DMS153 (cell line): ENCODE measurements around the gene CRYBG1.

Experiments
- DNase-seq: peaks from one replicate; lab custom pipeline; 2025; lab: John Stamatoyannopoulos, UW

Gene CRYBG1, protein sequence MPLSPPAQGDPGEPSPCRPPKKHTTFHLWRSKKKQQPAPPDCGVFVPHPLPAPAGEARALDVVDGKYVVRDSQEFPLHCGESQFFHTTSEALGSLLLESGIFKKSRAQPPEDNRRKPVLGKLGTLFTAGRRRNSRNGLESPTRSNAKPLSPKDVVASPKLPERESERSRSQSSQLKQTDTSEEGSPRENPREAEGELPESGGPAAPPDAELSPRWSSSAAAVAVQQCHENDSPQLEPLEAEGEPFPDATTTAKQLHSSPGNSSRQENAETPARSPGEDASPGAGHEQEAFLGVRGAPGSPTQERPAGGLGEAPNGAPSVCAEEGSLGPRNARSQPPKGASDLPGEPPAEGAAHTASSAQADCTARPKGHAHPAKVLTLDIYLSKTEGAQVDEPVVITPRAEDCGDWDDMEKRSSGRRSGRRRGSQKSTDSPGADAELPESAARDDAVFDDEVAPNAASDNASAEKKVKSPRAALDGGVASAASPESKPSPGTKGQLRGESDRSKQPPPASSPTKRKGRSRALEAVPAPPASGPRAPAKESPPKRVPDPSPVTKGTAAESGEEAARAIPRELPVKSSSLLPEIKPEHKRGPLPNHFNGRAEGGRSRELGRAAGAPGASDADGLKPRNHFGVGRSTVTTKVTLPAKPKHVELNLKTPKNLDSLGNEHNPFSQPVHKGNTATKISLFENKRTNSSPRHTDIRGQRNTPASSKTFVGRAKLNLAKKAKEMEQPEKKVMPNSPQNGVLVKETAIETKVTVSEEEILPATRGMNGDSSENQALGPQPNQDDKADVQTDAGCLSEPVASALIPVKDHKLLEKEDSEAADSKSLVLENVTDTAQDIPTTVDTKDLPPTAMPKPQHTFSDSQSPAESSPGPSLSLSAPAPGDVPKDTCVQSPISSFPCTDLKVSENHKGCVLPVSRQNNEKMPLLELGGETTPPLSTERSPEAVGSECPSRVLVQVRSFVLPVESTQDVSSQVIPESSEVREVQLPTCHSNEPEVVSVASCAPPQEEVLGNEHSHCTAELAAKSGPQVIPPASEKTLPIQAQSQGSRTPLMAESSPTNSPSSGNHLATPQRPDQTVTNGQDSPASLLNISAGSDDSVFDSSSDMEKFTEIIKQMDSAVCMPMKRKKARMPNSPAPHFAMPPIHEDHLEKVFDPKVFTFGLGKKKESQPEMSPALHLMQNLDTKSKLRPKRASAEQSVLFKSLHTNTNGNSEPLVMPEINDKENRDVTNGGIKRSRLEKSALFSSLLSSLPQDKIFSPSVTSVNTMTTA (N-terminal part only)

DNA sequence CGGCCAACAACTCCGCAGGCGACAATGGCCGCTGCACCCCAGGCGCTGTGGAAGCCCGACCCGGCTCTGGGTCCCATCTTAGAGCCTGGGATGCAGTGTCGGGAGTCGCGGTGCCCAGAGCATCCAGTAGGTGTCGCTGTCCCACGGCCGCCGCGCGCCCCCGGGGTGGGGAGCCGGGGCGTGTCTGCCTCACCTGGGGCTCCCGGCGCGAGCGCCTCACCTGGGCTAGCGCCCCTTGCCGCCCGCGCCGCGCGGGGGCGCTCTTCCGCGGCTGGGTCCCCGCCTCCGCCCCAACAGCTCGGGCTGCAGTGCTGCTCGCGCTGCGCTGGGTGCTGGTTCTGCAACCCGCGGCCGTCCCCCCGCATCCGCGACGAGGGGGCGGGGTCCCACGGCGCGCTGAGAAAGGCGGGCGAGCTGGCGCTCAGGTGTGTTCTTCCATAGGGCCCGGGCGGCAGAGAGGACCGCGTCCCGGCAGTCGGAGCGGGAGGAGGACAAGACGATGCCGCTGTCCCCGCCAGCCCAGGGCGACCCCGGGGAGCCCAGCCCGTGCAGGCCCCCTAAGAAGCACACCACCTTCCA is at the start of gene CRYBG1:
Gene CRYBG1 (plus strand): TSS at position 308 of the 579 bp plus-strand sequence. CDS start 192 bp downstream, at position 500.
- peak; percentile 89 for DNase-seq

DNA sequence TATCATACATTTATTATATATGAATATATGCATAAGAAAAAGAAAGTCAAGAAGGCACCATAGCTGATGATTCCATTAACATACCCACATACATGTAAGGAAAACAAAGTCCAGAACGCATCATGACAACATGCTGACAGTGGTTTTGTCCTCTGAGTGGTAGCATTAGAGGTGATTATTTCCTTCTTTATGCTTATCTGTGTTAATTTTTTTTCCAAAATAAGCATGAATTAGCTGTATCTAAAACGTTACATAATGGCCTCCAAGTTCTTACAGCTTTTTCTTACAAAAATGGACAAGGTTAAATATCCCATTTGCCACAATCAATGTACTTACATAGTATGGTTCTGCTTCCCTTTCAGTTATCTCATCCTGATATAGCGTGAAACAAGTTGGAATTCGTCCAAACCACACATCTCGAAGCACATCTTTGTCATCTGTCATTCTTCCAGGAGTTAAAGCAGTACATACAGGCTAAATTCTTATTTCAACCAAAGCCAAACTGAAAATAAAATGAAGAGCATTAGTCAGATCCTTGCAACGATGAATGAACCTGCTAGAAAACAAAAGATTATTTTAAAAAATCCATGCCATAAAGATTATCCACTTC is 44.6 kb upstream of the CRYBG1 start:
- peak; percentile 42 for DNase-seq

DNA sequence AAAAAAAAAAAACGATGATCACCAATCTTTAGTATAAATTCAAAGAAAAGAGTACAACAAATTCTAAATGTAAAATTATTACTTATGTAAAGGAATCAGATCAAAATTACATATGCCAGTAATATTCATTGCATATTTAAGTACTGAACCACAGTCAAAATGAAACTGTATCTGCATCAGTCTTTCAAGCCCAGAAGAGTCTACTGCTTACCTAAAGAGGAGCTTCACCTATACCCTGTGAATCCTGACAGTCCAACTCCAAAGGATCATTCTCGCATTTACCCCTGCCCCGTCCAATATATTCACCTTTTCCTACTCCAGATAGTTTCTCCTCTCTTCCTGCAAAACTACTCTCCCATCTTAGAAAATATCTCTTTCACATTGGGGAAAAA is 44.1 kb upstream of the CRYBG1 start:
- no peak for DNase-seq

DNA sequence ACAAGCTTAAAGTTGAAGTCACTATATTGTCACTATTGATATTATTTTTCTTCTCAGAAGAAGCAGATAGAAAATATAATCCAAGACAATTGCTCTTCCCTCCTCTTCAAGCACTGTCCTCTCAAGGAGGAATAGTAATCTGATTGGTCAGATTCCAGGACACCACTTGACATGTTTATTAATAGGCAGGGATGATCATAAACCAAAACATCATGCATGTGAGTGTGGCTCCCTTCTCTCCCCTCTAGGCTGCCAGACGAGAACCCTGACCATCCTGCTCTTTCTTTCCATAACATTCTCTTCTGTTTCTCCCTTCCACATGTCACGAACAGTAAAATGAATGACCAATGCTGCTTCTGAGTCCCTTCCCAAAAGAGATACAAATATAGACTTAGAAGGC is 42.5 kb upstream of the CRYBG1 start:
- no peak for DNase-seq

DNA sequence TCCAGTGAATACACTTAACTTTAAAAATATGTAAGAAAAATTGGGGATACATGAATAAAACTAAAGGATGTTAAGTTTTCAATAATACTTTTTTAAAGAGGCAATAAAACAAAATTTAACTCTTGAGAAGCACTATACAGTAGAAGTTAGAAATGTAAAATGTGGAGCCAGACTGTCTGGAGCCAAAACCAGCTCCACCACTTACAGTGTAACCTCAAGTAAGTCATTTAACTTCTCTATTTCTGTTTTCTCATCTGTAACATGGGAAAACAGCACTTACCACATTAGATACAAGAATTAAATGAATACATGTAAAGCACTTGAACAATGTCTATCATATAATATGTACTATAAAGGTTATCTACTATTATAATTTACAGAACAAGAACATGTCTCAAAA is 41.7 kb upstream of the CRYBG1 start:
- DNase-seq, result no peak

DNA sequence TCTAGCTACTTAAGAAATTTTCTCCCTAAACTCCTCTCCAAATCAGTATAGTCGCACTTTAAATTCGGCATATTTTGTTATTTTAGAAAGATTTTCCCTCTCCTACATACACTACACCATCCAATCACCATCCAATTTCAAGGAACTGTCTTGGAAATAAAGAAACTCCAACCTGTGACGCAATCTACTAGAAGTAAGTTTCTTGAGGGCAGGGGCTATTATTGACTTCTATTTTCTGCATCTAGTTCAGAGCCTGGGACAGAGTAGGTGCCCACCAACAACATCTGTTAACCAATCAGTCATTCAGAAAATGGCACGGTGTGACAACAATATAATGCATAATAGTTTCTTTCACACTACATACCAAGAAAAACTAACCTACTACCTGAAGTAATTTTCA is 38.6 kb upstream of the CRYBG1 start:
- DNase-seq, result no peak

DNA sequence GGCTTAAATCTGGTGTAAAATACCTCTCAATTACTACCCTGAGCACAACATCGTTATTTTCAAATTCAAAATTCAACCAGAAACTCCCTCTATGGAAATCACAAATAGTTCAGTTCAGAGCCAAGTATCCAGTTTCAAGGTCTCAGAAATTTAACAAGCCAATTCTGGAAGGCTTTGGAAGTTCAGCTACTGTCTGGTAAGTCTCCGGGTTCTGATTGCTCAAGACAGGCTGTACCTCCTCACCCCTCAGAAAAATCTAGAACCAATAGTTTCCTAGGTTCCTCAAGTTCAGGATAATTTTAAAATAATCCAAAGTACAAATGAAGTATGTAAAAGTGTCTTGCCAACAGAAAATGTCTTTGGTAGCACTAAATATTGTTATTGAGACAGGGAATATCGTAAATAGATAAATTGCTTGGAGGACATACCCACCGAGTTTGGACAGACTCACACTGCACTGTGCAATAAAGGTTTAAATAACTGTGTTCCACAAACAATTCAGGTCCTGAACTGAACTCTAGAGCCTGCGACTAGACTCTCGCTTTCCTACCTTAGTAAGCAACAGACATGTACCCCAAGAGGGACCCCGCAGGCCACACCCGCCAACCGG is 35.7 kb upstream of the CRYBG1 start:
- no peak for DNase-seq

DNA sequence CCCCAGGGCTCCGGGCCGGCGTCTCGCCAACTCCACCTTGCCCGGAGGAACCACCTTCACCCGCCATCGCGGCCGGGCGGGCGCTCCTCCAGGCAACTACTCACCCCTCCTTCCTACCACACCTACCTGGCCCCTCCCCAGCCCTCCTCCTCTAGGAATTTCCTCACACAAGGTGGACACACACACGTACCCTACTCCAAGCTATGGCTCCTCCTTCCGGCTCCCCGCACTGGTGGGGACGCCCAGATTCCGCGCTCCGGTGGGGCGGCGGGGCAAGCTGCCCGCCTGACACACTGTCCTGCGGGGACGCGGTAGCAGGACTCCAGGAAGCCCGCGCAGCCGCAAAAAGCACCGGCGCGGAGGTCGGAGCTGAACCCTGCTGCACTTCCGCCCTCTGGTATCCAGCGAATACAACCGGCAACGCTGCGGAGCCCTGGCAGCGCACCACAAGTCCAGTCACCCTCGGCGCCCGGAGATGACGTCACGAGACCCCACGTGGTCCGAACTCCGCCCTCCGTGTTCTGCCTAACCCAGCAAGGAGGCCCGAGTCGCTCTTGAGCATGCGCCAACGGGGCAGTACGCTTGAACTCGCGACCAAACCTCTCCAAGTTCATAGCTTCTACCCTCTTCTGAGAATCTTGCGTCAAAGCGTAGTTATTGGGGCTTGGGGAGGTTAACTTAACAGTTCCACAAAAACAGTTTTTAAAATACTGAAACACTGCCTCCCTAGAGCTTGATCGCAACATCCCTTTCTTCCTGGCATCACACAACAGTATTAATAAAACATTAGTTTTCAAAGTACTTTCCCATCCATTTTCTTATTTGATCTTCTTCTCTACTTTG is 35.0 kb upstream of the CRYBG1 start, which contains the start of gene ATG5:
Gene ATG5 (minus strand): TSS at position 425 of the 843 bp plus-strand sequence. CDS start 9,552 bp downstream, outside the sequence.
- peak; percentile 98 for DNase-seq

DNA sequence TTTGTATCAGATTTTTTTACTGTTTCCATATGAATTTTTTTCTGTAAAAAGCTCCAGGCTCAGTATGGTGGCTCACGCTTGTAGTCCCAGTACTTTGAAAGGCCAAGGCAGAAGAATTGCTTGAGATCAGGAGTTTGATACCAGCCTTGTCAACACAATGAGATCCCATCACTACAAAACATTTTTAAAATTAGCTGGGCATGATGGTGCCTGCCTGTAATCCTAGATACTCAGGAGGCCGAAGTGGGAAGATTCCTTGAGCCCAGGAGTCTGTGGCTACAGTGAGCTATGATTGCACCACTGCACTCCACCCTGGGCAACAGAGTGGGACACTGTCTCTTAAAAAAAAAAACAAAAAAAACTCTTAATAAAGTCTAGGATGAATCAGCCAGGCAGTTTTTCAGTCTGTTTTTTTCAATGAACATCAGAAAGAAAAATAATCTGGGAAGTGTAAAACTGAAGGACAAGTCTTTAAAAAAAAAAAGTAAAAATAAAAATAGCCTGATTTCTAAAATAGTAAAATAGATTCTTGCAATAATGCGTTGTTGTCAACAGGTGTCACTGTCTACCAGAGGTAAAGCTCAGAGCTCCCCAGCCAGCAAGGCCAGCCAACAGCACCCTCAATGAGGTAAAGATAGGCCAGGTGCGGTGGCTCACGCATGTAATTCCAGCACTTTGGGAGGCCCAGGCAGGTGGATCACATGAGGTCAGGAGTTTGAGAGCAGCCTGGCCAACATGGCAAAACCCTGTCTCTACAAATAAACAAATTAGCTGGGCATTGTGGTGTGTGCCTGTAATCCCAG is 25.7 kb upstream of the CRYBG1 start:
- DNase-seq, result no peak

DNA sequence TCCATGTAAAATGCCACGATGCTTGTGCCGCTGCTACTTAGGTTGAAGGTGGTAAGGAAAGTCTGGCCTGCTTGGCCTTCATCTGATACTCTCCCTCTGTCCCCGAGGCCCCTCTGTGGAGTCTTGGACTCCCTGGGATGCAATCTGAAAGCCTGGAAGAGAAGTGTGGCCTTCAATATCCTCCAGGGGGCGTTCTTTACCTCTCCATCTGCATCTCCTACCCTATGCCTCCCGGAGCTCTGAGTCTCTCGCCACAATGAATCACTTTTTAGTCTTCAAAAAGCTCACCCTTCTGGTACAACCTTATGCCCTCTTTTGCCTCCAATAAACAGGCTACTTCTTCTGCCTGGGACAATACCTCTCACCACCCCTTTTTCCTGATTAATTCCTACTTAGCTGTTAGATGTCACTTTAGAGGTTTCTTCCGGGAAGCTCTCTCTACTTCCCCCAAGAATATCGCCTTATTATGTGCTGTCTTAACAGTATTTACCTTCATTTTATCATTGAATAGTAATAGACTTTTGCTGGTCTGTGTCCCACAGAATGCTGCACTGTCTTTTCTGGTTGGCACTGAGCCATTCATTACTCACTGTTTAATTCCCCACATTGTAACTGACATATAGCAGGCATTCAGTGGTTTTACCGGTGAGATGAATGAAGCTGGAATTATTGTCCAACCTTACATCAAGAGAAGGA is 21.0 kb upstream of the CRYBG1 start:
- DNase-seq, result peak; percentile 73

DNA sequence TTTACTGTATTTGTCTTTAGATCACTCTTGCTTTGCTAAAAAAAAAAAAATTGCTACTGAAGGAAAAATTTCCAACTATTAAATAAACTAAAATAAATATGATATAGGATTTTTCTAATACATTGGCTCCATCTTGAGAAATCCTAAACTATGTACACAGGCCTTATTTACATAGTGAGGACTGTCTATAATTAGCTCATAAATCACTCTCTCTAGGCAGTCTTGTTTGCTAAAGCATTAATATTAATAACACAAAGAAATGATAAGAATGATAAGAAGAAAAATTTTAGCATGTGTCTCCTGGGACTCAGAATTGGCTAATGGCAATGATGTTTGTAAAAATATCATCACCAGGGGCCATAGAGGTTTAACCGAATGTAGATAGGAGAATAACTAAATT is 13.3 kb upstream of the CRYBG1 start:
- DNase-seq, result peak; percentile 22

DNA sequence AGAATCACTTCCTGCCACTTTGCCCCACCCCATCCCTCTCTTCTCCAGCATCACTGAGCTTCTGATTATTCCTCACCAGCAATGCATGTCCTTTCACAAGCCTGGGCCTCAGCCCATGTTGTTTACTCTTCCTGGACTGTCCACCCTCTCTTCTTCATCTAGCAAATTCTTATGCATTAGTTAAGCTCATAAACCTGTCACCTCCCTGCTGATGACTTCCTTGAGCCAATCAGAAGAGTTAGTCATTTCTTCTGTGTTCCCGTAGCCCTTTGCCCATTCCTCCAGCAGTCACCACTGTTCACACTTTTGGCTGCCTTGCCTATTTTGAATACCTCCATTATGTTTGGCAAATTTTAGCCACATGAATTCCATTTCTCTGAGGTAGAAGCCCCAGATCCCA is 4.1 kb upstream of the CRYBG1 start:
- DNase-seq, result no peak

DNA sequence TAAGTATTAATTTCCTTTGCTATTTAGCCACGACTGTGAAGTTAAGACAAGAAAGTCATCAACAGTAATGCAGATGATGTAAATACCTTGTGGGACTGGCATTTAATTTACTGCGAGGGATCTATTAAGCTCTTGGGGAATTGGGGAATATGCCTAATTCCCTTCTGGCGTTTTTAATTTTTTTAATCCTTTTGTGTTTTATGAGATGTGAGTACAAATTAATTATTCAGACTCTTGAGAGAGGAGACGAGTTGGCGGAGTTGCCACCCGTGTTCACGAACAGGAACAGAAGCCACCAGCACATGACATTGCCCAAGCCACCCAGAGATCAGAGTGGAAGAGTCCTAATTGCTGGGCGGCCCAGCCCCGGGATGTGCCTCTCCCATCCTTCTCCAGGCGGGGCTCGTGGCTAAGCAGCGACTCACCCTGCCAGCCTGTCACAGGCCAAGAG is 533 bp upstream of the CRYBG1 start:
- no peak for DNase-seq

DNA sequence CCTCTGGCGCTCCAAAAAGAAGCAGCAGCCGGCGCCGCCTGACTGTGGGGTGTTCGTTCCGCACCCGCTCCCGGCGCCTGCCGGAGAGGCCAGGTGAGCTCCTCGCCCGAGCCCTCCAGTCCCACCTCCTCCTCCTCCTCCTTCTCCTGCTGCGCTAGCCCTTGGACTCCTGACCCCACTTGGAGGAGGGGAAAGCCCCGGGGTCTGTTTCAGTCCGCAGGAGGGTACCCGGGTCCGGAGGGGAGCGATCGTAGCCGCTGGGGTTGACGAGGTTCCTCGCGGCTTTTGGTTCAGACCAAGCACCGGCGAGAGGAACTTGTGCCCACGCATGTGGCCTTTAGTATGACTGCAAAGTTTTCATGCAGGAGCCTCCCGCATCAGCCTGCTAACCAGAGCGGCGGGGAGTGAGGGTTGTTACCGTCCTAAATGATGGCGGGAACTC is 493 bp downstream of the CRYBG1 start:
- DNase-seq, result no peak

DNA sequence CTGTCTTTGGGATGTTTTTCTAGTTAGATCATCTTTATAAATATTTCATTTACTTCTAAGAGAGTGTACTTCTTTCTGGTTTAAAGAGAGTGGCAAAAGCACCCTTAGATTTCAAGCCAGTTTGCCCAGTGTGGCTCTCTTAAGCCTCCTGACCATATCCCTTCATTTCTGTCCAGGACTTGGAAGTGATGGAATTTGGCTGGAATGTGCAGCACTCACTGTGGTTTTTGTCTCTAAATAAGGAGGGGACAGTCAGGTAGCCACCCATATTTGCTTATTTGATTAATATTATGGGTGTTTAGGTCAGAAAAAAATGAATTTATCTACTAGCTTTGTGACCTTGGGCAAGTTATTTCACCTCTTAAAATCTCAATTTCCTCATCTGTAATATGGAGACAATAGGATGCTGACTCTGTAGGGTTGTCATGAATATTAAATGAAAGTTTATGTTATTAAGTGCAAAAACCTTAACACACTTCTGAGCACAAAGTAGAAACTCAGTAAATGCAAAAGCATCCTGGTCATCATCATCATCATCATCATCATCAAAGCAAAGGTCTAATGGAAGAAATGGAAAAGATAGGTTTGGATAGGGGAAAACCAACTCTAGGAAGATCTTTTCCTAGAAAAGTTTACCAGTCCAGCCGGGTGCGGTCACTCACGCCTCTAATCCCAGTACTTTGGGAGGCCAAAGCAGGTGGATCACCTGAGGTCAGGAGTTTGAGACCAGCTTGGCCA is 3.1 kb downstream of the CRYBG1 start:
- no peak for DNase-seq

DNA sequence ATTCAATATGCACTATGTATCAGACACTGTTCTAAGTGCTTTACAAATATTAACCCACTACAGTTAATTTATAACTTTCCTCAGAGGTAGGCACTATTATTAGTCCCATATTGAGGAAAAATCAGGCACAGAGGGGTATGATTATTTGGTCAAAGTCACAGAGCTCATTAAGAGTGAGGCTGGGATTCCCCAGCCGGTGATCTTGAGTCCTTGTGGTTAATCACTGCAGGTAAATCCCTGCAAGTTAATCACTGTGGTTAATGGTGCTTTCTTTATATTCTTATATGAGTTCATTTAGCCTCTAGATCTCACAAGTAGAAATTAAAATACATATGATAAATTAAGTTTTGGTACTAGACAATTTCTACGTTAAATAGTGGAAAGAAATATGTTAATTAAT is 9.2 kb downstream of the CRYBG1 start:
- DNase-seq, result no peak

DNA sequence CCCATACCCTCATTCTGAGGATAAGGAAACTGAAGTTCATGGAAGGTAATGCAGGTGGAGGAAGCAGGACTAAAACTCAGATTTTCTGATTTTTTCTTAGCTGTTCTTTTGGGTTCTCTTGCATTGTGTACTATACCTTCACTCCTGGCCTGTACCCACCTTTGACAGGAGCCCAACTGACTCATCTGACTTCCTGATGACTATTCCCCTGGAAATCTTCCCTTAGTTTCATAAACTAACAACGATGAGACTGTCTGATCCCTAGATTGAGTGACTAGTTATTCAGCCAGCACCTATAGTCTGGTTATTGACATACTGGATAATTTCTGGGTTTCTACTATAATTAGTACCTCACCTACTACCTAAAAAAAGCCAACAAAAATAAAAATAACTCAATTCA is 10.1 kb downstream of the CRYBG1 start:
- no peak for DNase-seq
